ENCODE results near the gene PSPN.

Gene PSPN

DNA sequence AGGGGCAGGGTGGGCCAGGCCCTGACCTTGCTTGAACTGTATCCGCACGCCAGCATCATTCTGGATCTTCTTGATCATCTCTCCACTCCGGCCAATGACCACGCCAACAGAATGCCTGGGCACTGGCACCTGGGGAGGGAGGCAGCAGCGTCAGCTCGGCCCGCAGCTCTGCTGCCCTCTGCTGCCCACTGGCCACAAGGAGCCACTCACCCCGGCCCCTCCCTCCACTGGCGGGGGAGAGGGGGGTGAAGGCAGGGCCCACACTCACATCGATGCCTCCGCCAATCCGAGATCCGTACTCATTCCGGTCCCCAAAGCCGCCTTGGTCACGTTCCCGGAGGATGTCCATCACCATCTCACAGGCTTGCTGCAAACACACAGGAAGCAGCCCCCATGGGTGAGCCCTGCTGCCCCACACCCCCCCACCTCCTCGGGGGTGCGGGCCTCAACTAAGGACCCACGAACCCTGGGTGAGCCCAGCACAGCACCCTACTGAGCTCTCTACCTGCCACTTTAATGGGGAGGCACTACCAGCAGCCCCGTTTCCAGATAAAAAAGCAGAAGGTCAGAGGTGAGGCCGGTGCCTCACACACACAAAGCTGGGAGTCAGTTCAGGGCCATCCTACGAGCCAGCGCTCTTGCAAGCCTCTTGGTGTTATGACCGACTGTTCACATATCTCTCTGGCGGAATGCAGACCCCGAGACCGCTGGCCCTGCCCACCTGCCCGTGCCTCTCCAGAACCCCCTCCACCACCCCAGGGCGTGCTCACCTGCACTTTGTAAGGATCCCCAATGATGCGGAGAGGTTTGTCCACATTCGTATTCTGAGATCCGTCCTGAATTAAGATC, 42.2 kb upstream of the PSPN start:
- FAIRE-seq (no peak), DNase-seq (ENCODE audit: insufficient read length, low spot score) (peak; percentile 19)
- TF ChIP-seq, protein P1, sequence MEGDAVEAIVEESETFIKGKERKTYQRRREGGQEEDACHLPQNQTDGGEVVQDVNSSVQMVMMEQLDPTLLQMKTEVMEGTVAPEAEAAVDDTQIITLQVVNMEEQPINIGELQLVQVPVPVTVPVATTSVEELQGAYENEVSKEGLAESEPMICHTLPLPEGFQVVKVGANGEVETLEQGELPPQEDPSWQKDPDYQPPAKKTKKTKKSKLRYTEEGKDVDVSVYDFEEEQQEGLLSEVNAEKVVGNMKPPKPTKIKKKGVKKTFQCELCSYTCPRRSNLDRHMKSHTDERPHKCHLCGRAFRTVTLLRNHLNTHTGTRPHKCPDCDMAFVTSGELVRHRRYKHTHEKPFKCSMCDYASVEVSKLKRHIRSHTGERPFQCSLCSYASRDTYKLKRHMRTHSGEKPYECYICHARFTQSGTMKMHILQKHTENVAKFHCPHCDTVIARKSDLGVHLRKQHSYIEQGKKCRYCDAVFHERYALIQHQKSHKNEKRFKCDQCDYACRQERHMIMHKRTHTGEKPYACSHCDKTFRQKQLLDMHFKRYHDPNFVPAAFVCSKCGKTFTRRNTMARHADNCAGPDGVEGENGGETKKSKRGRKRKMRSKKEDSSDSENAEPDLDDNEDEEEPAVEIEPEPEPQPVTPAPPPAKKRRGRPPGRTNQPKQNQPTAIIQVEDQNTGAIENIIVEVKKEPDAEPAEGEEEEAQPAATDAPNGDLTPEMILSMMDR (IDR thresholded peaks at IDR 0.05; ENCODE audit: insufficient read depth, missing control alignments), result no peak

DNA sequence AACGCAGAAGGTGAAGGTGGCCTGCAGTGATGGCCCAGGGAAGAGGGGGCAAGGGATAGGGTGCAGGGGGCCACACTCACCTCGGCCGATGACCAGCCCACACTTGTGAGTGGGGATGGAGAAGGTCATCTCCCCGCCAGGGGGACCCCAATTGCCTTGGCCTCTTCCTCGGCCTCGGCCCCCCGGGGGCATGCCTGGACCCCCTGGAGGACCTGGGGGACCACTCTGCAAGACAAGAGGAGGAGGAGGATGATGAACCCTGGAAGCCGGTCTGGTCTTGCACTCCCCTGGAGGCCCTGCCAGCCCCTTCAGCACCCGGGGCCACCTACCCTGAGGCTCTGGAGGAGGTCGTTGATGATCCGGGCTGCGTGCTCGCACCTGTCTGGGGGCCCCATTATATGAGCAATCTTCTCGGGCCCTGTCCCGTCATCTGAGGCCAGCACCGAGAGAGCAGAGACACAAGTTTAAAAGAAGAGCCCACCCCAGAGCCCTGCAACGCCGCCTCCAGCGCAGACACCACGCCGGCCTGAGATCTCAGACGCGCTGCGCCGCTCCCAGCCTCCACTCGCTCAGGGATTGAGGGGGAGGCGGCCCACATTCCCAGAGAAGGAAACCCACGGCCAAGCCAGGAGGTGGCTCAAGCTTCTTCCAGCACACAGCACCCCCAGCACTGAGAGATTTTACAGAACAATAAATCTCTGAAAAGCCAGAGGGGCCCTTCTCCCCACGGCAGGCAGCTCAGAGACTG, 41.1 kb upstream of the PSPN start:
- TF ChIP-seq, protein P1 (IDR thresholded peaks at IDR 0.05; ENCODE audit: insufficient read depth, missing control alignments), result no peak
- DNase-seq (ENCODE audit: insufficient read length, low spot score), result peak; percentile 1
- no peak for FAIRE-seq

DNA sequence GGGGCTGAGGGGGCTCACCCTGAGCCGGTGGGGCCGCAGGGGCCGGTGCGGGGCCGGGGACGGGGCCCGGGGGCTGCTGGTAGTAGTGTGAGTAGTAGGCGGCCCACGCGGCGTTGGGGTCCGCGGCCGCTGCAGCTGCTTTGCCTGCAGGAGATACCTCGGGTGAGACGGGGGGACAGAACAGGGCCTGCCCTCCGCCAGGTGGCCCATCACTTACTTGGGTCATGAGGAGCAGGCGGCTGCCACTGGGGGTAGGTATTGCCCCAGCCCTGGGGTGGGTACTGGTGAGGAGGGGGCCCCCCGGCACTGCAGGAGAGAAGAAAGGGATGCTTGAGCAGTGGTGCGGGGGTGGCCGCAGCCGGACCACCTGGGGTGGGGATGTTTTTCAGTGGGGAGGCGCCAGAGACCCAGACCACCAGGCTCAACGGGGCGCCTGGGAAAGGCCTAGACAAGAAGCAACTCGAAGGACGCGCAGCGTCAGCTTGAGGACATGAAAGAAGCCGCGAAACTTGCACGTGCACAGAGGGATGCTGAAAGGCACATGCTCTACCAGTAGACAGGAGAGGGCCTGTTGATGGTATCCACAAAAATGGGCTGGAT, 40.0 kb upstream of the PSPN start:
- FAIRE-seq, result no peak

DNA sequence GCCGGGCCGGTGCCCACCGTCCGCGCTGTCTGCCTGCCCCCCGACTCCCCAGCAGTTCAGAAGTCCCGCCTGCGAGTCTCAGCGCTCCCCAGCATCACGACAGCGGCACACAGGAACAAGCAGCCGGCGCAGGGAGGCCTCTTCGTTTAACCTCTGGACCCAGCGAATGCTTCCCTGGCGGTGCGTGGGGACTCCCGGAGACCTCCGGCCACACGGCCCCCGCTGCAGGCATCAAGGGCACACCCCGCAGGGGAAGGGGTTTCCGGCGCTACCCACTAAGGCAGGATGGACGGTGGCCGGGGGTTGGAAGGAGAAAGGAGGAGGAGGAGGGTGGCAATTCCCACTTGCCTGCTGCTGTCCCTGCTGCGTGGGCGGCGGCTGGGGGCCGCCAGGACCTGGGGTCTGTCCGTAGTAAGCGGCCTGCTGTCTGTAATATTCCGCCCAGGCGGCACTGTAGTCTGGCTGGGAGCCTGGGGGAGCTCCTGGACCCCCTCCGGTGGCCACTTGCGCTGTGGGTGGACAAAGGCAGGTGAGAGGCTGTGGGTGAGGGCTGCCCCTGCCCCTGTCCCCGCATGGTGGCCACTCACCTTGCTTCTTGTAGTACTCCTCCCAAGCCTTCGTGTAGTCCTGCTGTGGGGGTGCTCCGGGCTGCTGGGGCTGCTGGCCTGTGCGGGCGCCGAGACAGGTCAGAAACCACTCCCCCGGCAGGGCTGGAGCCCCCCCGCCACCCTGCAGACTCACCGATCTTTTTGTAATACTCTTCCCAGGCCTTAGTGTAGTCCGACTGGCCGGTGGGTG, 39.3 kb upstream of the PSPN start:
- TF ChIP-seq, protein P1 (IDR thresholded peaks at IDR 0.05; ENCODE audit: insufficient read depth, missing control alignments), result no peak
- FAIRE-seq (no peak), DNase-seq (ENCODE audit: insufficient read length, low spot score) (peak; percentile 9)

More for the DNA sequence above, 40.0 kb upstream of the PSPN start:
- peak; percentile 13 for DNase-seq (ENCODE audit: insufficient read length, low spot score)
- TF ChIP-seq, protein P1 (IDR thresholded peaks at IDR 0.05; ENCODE audit: insufficient read depth, missing control alignments), result no peak

DNA sequence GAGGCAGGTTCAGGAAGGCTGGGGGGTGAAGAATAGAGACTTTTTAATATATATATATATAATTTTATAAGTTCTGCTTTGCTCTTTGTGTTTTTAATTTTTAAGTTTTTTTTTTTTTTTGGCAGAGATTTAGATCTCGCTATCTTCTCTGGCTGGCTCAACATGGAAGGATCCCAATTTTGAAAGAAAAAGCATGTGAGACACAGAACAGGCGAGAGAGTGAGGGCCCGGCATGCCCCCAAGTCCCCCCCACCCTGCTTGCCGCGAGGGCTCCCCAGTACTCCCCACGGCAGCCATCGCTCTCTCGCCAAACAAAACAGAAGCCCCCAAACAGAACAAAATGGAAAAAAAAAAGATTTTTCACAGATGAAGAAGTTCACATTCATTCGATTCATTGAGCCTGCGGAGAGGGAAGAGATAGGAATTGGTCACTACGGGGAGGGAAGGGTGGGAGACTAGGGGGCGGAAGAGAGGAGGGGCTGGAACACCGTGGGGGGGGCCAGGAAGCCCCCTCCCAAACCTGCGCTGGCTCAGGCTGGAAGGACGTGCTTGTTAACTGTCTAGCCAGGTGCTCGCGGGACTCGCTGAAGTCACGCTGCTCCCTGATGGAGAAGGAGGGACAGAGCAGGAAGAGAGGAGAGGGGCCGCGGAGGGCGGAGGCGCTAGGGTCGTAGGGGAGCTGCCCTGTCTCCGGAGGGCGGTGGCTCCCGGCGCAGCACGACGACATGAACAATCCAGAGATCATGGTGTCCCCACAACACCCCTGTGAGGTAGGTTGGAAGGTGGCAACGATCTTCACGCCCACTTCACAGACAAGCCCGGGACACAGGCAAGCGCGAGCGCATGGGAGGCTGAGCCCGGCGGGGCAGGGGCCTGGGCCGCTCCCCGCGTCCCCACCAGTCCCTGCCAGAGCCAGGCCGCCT, 38.2 kb upstream of the PSPN start:
- peak; percentile 13 for DNase-seq (ENCODE audit: insufficient read length, low spot score)
- TF ChIP-seq, protein P1 (IDR thresholded peaks at IDR 0.05; ENCODE audit: insufficient read depth, missing control alignments), result no peak
- FAIRE-seq, result no peak

DNA sequence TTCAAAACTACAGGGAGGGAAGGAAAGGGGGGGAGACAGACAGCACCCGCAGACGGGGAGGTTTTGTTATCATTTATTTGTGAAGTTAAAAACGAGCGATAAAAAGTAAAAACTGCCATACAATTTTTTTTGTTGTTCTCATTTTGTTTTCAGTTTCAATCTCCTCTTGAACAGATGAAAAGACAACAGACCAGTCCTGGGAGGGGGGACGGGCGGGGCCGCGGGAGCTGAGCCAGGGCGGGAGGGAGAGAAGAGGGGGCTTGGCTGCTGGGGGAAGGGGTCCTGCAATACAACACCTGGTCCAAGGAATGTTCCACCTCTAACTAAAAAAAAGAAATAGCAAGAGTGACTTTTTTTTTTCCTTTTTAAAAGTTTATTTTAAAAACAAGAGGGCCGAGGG, 37.6 kb upstream of the PSPN start:
- FAIRE-seq, result no peak
- TF ChIP-seq, protein P1 (IDR thresholded peaks at IDR 0.05; ENCODE audit: insufficient read depth, missing control alignments), result no peak
- DNase-seq (ENCODE audit: insufficient read length, low spot score), result peak; percentile 8
